Smooth muscle cell (in vitro differentiated cells): ENCODE measurements around the gene CAMKK1. TPM values are rescaled to one million over a fixed set of nuclear protein-coding genes. Genes with fewer than 3 reads are reported as not detected.

Source experiments
- DNase-seq: peaks from one replicate; lab custom pipeline; 2025; ENCODE audit not compliant: unreplicated experiment; lab: John Stamatoyannopoulos, UW
- H2AFZ ChIP-seq: fragments of 200-600 bp; sonication (generic); 2 replicates; pipeline ENCODE4 v1.6.0; 2016; ENCODE audit warnings: antibody characterized with exemption, low read depth, mild to moderate bottlenecking
- H3F3A ChIP-seq: fragments of 200-600 bp; sonication (generic); 2 replicates; pipeline ENCODE4 v1.6.0; 2017; ENCODE audit warnings: antibody characterized with exemption, low read depth
- H3K27ac ChIP-seq: fragments of 200-600 bp; sonication (generic); 2 replicates; pipeline ENCODE4 v1.5.1; 2016; ENCODE audit warnings: low read depth, mild to moderate bottlenecking
- H3K27me3 ChIP-seq: fragments of 200-600 bp; sonication (generic); 2 replicates; pipeline ENCODE4 v1.6.1; 2016; ENCODE audit warnings: low read depth, mild to moderate bottlenecking
- H3K36me3 ChIP-seq: fragments of 200-600 bp; sonication (generic); 2 replicates; pipeline ENCODE4 v1.5.1; 2016; ENCODE audit warnings: low read depth
- H3K4me1 ChIP-seq: fragments of 200-600 bp; sonication (generic); 2 replicates; pipeline ENCODE4 v1.5.1; 2016; ENCODE audit warnings: low read depth
- H3K4me2 ChIP-seq: fragments of 200-600 bp; sonication (generic); 2 replicates; pipeline ENCODE4 v1.6.0; 2016; ENCODE audit warnings: mild to moderate bottlenecking
- H3K4me3 ChIP-seq: fragments of 200-600 bp; sonication (generic); 2 replicates; pipeline ENCODE4 v1.5.1; 2016; ENCODE audit warnings: mild to moderate bottlenecking
- H3K79me2 ChIP-seq: fragments of 200-600 bp; sonication (generic); 2 replicates; pipeline ENCODE4 v1.6.0; 2016; ENCODE audit warnings: low read depth, mild to moderate bottlenecking
- H3K9ac ChIP-seq: fragments of 200-600 bp; sonication (generic); 2 replicates; pipeline ENCODE4 v1.6.0; 2016; ENCODE audit warnings: low read depth
- H3K9me3 ChIP-seq: fragments of 200-600 bp; sonication (generic); replicated peaks from 2 replicates; pipeline ENCODE4 v1.5.1; 2016; ENCODE audit warnings: low read depth
- H4K20me1 ChIP-seq: fragments of 200-600 bp; sonication (generic); 2 replicates; pipeline ENCODE4 v1.6.0; 2016; ENCODE audit warnings: low read depth
- WGBS: methylation state at CpG from one replicate; pipeline ENCODE4 v1.1.7; 2016; ENCODE audit warnings: low lambda C conversion rate; 5-methylcytosine and 5-hydroxymethylcytosine counted together
- polyA plus RNA-seq: library from polyadenylated mRNA; unstranded; fragments of >200 nt; fragmentation: Nextera tagmentation; extraction: Ambion mirVana; gene quantifications from 2 replicates; pipeline ENCODE4 v1.2.1, GENCODE V29; 2016
- total RNA-seq: library from RNA; depleted of rRNA; stranded (reverse); fragments of >200 nt; gene quantifications from 2 replicates; pipeline ENCODE4 v1.2.3, GENCODE V29; 2014
- TF ChIP-seq, protein P1 (sequence below): fragments of 200-600 bp; sonication (generic); IDR thresholded peaks from 2 replicates; pipeline ENCODE4 v1.5.1; 2017; ENCODE audit warnings: borderline replicate concordance, mild to moderate bottlenecking, antibody characterized with exemption; ENCODE audit not compliant: insufficient read depth, poor library complexity, severe bottlenecking

The CAMKK1 gene
- total and polyA plus RNA-seq, 2 experiments from 2014 or later, result 8.1 to 8.8 TPM

DNA sequence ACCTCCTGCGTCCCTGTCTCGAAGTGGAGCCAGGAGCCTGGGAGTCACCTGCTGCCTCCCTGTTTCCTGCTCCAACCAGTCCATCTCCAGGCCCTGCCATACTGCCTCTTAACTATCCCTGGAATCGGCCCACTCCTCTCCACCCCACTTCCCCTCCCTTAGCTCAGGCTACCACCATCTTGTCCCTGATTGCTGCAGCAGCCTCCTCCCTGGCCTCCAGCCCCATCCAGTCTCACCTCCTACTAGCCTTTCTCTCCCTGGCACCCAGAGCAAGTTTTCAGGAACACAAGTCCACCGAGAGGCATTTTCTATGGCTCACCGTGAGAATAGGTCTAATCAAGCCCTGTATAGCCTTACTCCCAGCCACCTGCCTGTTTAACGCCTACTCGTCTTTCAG is 865 bp upstream of the CAMKK1 start:
- peak overlapping the region; percentile 88 for H3K4me2 ChIP-seq
- no peaks in the 10 kb centered on the region for H3K36me3 ChIP-seq
- TF ChIP-seq, protein P1, sequence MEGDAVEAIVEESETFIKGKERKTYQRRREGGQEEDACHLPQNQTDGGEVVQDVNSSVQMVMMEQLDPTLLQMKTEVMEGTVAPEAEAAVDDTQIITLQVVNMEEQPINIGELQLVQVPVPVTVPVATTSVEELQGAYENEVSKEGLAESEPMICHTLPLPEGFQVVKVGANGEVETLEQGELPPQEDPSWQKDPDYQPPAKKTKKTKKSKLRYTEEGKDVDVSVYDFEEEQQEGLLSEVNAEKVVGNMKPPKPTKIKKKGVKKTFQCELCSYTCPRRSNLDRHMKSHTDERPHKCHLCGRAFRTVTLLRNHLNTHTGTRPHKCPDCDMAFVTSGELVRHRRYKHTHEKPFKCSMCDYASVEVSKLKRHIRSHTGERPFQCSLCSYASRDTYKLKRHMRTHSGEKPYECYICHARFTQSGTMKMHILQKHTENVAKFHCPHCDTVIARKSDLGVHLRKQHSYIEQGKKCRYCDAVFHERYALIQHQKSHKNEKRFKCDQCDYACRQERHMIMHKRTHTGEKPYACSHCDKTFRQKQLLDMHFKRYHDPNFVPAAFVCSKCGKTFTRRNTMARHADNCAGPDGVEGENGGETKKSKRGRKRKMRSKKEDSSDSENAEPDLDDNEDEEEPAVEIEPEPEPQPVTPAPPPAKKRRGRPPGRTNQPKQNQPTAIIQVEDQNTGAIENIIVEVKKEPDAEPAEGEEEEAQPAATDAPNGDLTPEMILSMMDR, result no peak
- H2AFZ ChIP-seq, result no peak overlapping the region
- H3K4me3 ChIP-seq, result no peak overlapping the region
- no peaks in the 10 kb centered on the region for H3K9me3 ChIP-seq
- H3K4me1 ChIP-seq, result peaks cover 25% of the 10 kb centered on the region
- H3K27me3 ChIP-seq, result no peaks in the 10 kb centered on the region
- no peak overlapping the region for H3K9ac ChIP-seq
- peaks cover 7% of the 10 kb centered on the region for H4K20me1 ChIP-seq
- no peak overlapping the region for H3K27ac ChIP-seq
- no peaks in the 10 kb centered on the region for H3K79me2 ChIP-seq
- no peak for DNase-seq
- H3F3A ChIP-seq, result peaks cover 22% of the 10 kb centered on the region
- WGBS, result 75% methylated on average over 7 of the region's 7 CpGs

DNA sequence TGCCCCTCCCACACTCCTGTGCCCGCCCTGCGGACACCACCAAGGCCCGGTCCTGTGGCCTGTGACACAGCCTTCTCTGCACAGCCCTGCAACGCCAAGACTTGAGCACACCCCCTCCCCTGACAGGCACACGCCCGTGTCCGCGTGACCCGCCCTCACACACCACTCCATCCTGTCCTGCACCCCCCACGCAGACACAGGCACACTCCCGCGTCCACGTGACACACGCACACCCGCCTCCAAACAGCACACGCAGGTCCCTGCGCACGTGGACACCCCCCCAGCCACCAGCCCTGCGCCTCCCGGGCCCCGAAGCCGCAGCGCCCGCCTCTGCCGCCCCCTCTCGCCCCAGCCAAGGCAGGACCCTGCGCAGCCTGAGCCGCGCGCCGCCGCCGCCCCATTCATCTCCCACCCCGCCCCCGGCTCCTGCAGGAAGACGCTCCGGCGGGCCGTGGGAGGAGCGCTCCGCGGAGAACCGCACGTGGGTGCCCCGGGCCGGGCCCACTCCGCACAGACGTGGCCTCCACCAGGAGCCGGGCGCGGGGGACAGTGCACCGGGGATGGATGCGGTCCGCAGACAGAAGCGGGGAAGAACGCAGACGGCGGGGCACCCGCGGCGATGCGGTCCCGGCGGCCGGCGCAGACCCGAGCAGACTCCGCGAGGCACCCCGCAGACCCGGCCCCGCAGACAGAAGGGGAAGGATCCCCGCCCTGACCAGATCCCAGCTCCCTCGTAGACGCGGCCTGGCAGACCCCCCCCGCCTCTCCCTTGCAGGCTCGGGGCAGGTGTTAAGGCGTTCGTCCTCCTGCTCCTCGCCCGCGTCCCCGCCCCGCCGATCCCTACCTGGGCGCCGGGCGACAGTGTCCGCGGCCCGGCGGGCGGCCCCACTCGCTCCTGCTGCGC is 506 bp downstream of the CAMKK1 start:
- DNase-seq, result peak; percentile 87

DNA sequence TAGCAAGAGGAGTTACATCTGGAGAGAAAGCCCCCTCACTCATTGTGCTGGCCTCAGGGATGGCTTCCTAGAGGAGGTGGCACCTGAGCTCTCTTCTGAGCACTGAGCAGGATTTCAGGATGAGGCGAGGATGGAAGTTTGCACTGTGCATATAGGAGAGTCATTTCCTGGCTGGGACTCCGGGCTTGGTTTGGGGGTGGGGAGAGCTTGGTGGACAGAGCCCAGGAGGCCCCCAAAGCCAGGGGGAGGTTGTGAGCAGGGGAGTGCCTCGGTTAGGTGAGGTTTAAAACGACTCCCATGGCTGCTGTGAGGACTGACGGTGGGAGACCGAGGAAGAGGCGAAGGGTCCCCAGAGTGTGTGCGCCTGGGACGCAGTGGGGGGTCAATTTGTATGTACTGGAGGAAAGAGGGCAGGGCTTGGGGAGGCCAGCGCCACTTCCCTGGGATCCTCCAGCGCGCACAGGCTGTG is 1.2 kb downstream of the CAMKK1 start:
- peaks cover 7% of the 10 kb centered on the region for H4K20me1 ChIP-seq
- no peaks in the 10 kb centered on the region for H3K36me3 ChIP-seq
- H3K4me2 ChIP-seq, result peak overlapping the region; percentile 97
- H3K9me3 ChIP-seq, result no peaks in the 10 kb centered on the region
- peak overlapping the region; percentile 73 for H3K4me3 ChIP-seq
- peaks cover 32% of the 10 kb centered on the region for H3K4me1 ChIP-seq
- H3K27me3 ChIP-seq, result no peaks in the 10 kb centered on the region
- DNase-seq, result no peak
- peak overlapping the region; percentile 99 for H3K27ac ChIP-seq
- TF ChIP-seq, protein P1, result no peak
- peak overlapping the region; percentile 41 for H3K9ac ChIP-seq
- H2AFZ ChIP-seq, result no peak overlapping the region
- H3K79me2 ChIP-seq, result peaks cover 6% of the 10 kb centered on the region
- peaks cover 27% of the 10 kb centered on the region for H3F3A ChIP-seq
- 33% methylated on average over 9 of the region's 12 CpGs for WGBS

More for the DNA sequence above, 506 bp downstream of the CAMKK1 start:
- no peaks in the 10 kb centered on the region for H3K36me3 ChIP-seq
- peaks cover 7% of the 10 kb centered on the region for H4K20me1 ChIP-seq
- H3K27me3 ChIP-seq, result no peaks in the 10 kb centered on the region
- WGBS, result under 1% methylated on average over 65 of the region's 96 CpGs
- peak overlapping the region; percentile 99 for H3K27ac ChIP-seq
- peak overlapping the region; percentile 97 for H3K4me2 ChIP-seq
- no peaks in the 10 kb centered on the region for H3K9me3 ChIP-seq
- no peak overlapping the region for H2AFZ ChIP-seq
- H3K4me1 ChIP-seq, result peaks cover 32% of the 10 kb centered on the region
- peaks cover 27% of the 10 kb centered on the region for H3F3A ChIP-seq
- H3K79me2 ChIP-seq, result no peaks in the 10 kb centered on the region
- peak overlapping the region; percentile 56 for H3K9ac ChIP-seq
- TF ChIP-seq, protein P1, result no peak
- H3K4me3 ChIP-seq, result peak overlapping the region; percentile 73
